SK-N-DZ (cell line): ENCODE results near the gene FUT9. TPM values are rescaled to one million over a fixed set of nuclear protein-coding genes. Genes with fewer than 3 reads are reported as not detected.

Experiments
- DNase-seq: peaks from one replicate; pipeline ENCODE4 v3.0.0-alpha.2; 2015; ENCODE audit warnings: low spot score
- polyA plus RNA-seq, 2 experiments: library from polyadenylated mRNA; depleted of rRNA; stranded (reverse); fragments of >200 nt; gene quantifications; 2 replicates each; pipeline ENCODE4 v1.2.3, GENCODE V29; 2014

The FUT9 gene
- 2.3 and 2.9 TPM in 2 replicates for polyA plus RNA-seq (2014; cell fraction: cytosol; rRNA removed)
- polyA plus RNA-seq (2014; cell fraction: nucleus; rRNA removed) = 4.7 and 6.9 TPM in 2 replicates

DNA sequence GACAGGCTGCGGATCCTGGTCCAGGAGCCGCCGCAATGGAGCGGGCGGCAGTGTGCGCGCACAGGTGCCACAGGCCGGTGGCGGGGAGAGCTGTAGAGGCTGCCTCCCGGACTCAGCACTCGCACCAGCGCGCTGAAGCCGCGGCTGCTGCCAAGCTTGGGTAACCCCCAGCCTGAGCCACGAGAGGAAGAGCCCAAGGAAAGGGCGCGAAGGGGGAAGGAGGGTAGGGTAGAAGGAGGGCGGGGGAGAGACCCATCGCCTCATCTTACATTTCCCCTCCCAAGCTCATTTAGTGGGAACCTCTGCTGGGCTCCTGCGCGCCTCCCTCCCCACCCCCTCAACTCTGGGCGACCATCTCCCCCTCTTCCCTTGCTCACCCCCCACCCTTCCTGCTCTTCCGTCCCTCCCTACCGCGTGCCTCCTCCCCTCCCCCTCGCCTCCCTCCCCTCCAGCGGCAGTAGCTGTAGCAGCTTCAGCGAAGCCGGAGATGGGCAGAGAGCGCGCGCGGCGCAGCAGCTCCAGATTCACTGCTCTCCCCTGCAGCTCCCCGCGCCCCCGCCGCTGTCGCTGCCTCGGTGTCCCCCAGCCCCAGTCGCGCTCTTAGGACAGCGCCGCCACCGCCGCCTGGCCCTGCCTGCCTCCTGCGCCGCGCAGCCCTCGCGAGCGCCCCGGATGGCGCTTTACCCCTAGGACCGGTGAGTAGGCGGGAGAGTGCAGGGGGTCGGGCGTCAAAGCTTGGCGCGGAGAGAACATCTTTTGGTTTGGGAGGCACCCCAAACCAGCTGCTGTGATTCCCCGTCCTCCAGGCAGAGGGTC, at the start of gene FUT9:
Gene FUT9, plus strand, starts transcription at position 457 of the 816 bp plus-strand sequence. CDS start 187,182 bp downstream, outside the sequence.
- peak; percentile 87 for DNase-seq

DNA sequence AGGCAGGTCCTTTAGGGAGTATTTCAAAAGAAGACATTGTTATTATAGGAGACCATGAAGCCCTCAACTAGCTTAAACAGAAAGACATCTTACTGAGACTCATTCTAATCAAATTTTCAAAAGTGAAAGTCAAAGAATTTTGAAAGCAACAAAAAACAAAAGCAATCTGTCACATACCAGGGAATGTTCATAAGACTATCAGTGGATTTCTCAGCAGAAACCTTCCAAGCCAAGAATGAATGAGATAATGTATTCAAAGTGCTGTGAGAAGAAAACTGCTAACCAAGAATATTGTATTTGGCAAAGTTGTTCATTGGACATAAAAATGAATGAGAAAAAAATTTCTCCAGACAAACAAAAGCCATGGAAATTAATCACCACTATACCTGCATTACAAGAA, 48.2 kb upstream of the FUT9 start:
- no peak for DNase-seq

DNA sequence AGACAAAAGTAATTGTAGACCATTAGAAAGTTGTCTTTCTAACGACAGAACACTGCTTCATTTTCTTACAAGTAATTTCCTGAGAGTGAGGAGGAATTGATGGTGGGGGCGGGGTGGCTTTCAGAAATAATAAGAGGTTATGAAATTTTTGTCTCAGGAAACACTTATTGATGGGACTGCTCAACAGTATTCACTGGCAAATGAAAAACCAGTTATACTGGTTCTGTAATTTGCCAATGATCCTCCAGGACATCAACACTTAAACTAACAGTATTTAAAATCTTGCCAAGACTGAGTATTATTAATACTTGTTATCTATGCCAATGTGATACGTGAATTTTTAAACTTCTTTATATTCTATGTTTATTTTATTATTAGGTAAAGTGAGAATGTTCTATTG, 41.8 kb upstream of the FUT9 start:
- DNase-seq = no peak

DNA sequence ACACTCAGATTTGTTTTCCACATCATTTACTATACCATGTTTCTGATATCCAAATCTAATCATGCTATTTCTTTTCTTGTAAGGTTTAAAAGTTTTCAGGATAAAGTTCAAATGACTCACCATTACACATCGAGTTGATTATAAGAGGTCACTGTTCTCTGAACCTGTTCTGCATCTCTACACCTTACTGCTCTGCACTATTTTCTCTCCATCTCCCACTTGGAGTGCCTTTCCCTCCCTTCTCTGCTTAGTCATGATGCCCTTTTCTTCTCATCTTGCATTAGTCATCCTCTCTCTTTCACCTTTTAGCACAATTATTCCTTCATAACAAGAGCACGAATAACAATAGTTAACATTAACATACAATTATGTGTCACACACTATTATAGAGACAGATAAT, 37.5 kb upstream of the FUT9 start:
- no peak for DNase-seq

DNA sequence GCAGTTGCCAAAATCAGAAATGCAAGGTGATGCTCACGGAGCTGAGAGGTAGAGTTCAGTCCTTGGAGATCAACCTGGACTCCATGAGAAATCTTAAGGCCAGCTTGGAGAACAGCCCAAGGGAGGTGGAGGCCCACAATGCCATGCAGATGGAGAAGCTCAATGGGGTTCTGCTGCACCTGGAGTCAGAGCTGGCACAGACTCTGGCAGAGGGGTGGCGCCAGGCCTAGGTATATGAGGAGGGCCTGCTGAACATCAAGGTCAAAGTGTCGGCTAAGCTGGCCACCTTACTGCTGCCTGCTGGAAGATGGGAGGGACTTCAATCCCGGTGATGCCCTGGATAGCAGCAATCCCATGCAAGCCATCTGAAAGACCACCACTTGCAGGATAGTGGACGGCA, 23.9 kb upstream of the FUT9 start:
- DNase-seq = no peak

DNA sequence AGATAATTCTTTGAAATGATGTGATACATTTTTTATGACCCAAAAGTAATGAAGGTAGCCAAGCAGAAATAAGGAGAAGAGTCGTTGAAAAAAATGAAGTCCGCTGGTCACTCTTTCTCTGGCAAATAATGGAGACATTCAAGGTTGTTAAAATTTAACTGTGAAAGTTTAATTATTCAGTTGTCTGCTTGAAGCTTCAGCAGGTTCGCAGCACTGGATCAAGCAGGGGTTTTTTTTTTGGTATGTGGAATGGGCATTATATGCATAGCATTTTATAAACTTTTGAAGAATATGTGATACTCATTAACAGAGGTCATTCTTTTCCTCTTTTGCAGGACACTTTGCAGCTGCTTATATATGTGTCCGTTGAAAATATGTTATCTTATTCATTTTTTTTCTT, 21.6 kb upstream of the FUT9 start:
- no peak for DNase-seq

DNA sequence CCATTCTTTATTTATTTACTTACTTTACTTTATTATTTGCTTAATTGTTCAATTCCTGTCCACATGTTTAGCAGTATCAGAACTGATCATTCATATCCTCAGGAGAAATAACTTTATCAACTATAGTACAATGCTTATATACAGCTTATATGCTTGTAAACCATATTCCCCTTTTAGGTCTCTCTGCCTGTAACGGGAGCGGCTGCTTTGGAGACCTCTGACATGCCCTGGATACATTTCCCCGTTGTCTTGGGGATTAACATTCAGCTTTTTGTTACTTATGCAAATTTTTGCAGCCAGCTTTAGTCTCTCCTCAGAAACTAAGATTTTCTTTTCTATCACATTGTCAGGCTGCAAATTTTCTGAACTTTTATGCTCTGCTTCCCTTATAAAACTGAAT, 17.6 kb upstream of the FUT9 start:
- no peak for DNase-seq

DNA sequence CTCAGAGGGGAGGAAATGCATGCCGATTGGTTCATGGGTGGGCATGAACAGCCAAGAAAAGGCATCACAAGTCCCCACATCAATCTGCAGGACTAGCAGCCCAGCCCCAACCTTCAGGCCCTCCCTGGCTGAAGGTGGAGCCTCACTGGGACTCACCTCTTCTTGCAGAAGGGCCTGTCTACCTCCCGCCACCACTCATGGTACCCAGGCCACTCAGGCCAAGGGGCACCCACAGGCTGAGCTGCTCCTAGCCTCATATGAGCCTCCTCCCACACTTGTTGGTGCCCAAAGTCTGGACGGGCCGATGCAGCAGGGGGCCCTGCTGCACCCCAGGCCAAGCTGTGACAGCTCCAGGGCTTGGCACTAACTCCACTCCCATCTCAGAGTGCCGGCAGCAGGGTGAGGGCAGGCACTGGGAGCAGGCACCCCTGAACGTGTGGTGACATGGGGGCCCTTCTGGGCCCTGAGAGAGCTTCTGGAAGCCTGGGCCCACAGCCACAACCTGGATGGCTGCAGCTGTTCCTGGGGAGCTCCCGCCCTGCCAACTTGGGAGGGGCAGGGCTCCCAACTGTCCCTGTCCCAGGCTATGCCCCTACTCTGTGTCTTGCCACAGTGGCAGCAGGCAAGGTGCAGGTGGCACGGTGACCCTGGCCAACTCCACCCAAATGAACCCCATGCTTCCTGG, 13.7 kb upstream of the FUT9 start:
- DNase-seq = no peak

DNA sequence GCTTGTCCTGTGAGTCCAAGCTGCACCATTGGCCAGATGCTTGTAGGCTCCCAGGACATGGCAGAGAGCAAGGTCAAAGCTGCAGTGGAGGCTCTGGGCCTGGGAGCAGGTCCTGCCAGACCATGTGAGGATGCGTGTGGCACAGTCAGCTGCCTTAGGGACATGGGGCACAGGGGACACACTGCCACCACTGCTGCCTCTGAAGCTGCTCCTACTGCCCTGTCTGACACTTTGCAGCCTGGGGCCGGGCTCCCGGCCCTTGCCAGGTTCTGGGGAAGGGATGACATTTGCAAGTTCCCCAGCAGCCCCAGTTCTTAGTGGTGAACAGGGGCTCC, 13.2 kb upstream of the FUT9 start:
- DNase-seq = no peak

DNA sequence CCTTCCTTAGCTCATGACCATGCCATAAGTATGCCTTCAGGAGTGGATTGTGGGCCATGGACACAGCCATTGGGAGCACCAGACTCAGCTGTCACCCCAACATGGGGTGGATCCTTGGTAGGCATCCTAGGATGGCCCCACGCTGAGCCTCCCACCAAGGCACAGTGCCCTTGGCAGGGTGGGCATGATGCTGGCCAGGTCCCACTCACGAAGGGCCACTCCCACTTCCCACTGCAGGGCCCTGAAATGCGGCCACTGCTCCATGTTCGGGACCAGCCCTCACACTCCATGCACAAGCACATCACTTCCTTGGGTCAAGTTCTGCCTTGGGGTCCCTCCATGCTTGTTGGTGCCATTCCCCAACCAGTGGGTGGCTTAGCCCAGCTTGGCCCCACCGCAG, 12.9 kb upstream of the FUT9 start:
- DNase-seq = no peak

DNA sequence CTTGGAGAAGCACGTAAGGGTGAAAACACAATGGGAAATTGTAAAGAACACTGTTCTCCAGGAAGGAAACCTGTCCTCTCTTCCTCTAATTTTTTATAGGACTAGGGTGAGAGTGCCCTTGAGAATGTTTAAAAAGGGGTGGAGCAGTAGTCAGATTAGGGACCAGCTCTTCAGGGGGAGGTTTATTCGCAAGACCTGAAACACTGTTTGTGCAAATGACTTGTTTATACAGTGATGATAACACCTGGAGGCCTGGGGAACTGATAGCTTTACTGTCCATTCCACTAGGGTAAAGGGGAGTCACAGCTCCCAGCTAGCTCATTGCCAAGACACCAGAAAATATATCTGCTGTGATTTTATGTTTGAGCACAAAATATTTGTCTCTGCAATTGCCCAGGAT, 8.1 kb upstream of the FUT9 start:
- DNase-seq = no peak

DNA sequence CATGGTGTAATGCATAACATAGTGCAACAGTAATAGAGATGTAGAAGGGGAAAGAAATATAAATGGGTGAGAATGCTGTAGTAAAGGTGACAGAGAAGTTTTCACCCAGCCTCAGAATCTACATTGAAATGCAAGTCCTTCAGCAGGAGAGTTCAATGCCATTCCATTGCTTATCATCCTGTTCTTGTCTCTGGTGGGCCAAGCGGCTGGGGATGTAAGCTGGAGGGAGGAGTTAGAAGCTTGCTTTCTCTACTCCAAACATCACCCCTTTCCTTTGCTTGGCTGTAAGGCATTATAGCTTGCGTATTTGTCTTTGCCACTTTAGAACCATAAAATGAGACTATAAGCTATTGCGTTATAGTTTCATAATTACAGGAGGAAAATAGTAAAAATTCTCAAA, 2.2 kb upstream of the FUT9 start:
- no peak for DNase-seq

DNA sequence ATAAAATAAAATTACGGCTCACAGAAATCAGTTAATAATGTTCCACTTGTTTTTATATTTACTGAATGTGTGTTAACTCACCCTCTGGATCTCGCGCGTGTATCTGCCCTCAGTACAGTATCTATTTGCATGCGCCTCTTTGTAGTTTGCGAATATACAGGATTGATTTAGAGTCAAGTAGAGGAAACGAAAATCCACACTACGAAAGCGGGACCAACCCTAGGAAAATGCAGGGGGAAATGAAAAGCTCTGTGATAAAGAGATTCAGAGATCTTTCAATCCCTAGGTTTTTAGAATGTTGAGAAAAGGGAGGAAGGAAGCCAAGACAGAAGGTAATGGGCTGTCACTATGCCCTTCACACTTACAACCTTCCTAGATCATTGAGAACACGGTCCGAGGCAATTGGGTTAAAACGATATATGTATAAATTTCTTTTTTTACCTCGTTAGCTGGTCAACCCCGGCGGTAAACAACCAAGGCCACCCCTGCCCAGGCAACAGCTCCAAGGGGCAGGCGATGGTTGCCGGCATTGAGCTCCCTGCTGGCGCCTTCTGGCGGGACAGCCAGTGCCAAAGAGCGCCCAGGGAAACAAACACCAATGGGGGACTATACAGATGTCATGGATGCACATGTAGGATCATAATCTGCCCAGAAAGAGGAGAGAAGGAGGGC, 792 bp upstream of the FUT9 start:
- peak; percentile 37 for DNase-seq

DNA sequence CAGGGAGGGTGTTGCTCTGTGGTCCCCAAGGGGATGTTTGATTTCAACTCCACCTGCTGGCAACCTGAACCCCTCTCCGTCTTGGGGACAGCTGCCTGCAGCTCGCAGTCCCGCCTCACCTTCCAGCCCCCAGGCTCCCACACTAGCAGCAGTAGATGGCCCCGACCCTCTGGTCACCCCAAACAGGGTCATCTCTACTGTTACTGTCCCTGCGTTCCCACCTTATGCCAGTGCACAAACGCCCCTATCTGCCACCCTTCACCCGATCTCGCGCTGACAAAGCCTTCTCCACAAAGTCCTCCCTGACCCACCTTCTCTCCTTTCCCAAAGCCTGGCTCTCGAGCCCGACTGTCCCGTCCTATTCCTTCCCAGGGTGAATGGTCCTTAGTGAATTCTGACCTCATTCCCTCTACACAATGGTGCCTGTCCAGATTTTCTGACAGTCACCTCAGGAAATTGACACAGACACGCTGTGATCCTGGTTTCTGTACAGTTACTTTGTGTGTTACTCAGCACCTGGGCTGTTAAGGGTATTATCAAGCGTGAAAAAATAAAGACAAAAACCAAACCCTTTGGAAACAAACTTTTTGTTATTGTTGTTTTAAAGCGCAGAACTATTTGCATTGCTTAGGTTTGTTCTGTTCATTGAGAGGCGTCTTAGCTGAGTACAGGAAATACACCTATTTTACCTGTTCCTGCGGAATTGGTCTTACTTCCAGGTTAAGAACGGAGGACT, 728 bp downstream of the FUT9 start:
- DNase-seq = no peak

DNA sequence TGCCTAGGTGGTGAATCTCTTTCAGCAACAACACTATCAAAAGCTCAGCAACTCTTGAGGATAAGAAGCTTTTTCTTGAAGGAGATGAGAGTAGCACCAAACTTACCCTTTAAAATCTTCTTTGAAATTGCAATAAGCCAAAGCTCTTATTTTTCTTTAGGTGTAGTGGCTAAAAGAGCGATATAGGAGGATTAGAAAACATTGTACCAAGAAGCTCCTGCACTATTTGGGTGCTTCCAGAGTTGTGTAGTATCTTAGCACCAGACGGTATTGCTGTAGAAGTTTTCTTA, 1.2 kb downstream of the FUT9 start:
- no peak for DNase-seq

DNA sequence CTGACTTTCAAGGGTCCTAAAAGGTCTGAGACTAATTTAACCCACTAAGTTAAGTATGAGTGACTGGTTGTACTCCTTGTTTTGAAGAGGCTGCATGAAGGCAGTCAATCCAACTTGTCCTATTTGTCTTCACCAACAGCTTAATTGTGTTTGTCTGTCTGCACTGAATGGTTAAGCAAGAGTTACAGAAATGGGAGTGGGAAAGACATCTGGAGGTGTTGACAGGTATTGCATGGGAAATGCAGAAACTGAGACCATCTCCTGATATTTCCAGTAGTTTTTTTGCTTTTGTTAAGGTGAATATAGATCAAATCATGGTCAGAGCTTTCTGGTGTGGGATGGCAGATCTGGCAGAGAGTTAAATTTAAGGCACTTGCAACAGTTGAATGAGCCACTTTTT, 6.5 kb downstream of the FUT9 start:
- no peak for DNase-seq

DNA sequence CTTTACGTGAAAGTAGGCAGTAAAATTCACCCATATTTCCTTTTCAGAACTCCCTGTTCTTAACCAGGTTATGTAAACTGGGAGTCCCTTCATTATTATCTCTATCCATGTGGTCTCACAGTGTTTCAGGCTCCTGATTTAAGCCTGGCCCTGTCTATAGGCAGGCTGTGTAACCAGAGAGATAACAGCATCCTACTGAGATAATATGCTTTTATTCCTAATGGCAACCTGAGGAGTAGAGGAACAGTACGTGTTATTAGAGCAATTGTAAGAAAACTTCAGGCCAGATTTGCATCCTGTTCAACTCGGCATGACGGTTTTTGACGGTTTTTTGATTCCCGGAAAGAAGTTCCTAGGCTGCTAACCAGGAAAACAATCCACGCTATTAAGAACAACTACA, 16.9 kb downstream of the FUT9 start:
- no peak for DNase-seq

DNA sequence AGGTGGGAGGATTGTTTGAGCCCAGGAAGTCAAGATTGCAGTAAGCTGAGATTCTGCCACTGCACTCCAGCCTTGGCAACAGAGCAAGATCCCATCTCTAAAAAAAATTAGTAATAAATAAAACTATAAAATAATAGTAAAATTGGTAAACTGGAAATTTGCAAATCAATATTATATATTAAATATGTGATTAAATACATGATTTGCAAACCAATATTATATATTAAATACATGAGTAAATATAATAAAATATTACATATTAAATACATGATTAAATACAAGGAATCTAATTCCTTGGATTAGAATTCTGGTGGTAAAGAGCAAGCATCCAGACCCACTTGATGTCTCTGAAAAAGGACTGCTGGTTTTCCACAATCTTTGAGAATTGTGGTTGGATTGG, 35.8 kb downstream of the FUT9 start:
- DNase-seq = no peak

DNA sequence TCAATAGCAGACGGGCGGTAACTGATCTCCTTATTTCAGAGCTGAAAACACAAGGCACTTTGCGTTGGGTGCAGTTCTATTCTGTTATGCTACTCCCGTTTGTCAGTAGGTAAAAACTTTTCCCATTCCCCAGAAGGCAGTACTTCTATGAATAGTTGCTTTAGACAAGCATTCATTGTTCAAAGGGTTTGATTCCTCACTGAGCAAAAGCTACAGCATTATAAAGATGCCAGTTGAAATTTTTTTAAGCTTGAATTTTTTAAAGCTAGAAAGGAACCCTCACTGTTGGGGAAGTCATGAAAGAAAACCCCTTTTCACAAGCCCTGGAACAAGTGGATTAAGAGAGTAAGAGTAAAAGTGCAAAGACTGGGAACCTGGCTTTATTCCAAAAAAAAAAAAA, 42.3 kb downstream of the FUT9 start:
- DNase-seq = no peak

DNA sequence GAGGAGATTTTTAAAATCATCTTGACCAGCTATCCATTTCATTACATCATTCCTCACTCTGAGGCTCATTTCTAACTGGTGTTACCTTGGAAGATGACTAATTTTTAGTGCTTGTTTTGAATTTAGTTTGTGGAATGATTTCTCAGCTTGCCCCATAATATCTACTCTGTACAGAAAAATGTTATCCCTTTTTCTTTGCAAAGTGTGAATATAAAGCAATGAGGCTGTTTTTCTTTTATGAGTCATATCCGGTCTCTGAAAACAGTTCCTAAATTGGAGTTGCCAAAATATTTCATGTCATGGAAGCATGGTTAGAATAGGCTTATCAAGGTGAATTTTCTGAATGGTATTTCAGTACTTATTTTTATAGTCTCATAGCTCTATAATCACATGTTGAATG, 43.8 kb downstream of the FUT9 start:
- DNase-seq = no peak

DNA sequence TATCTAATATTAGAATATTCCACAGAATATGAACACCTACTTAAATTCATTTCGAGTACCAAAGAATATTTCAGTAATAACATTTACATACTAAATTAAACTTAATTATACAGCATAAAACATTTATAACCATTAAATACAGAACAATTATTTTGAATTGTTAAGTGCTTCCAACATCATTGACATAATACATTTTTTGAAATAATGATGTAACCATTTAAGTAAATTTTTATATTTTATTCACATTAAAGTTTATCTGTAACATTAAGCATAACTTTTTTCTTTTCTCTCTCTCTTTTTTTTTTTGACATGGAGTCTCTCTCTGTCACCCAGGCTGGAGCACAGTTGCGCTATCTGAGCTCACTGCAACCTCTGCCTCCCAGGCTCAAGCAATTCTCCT, 44.5 kb downstream of the FUT9 start:
- DNase-seq = no peak

DNA sequence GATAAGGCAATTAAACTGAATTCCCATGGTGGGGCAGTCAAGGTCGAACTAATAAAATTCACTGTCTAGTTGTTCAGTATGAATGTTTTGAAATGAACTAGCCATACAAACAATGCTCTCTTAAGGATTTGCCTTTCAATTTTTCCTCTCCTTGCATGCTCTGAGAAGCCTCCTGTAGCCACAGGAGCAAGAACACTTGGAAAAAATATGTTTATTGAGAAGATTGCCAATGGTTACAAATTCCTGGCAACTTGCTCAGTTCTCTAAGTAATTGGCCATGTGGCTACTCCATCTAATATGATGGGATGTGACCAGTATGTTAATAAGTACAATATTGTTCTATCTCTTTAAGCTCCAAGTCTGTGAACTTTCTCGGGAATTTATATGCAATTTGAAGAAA, 49.4 kb downstream of the FUT9 start:
- DNase-seq = no peak
